Prostate gland (tissue), 2 donors: ENCODE measurements around the gene SLC6A11.

Experiments
- POLR2A ChIP-seq: fragments of 450-650 bp; IDR thresholded peaks from one replicate; pipeline ENCODE4 v1.6.1; 2016; ENCODE audit warnings: antibody characterized with exemption, mild to moderate bottlenecking
- TF ChIP-seq, protein P1 (sequence below), 4 experiments: fragments of 200-600 bp in 2 of 4; fragments of 450-650 bp in 2 of 4; sonication (generic) in 2 of 4; IDR thresholded peaks; 1 replicate in 3 of 4; 2 replicates in 1 of 4; pipeline ENCODE4 v1.5.1; 2016 to 2019; ENCODE audit warnings: antibody characterized with exemption in 4 of 4, mild to moderate bottlenecking in 2 of 4, moderate library complexity in 2 of 4

DNA sequence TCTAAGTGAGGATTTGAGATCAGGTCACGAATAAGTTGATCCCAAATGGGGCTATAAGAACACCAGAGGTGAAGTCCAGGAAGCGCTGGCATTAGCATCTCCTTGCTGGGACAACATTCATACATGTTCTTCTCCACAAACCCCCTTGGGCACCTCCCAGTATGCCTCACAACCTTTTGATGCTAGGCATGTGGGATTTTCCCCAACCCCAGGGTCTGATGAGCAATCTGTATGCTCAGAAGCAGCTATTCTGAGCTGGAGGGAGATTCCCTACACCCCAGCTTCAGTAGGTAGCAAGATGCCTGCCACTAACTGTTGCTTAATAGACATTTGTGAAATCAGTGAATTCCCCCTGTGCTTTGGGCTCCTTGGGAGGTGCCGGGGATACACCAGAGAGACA, 32.2 kb downstream of the SLC6A11 start:
- TF ChIP-seq POLR2A: no peak
- TF ChIP-seq, protein P1, sequence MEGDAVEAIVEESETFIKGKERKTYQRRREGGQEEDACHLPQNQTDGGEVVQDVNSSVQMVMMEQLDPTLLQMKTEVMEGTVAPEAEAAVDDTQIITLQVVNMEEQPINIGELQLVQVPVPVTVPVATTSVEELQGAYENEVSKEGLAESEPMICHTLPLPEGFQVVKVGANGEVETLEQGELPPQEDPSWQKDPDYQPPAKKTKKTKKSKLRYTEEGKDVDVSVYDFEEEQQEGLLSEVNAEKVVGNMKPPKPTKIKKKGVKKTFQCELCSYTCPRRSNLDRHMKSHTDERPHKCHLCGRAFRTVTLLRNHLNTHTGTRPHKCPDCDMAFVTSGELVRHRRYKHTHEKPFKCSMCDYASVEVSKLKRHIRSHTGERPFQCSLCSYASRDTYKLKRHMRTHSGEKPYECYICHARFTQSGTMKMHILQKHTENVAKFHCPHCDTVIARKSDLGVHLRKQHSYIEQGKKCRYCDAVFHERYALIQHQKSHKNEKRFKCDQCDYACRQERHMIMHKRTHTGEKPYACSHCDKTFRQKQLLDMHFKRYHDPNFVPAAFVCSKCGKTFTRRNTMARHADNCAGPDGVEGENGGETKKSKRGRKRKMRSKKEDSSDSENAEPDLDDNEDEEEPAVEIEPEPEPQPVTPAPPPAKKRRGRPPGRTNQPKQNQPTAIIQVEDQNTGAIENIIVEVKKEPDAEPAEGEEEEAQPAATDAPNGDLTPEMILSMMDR (IDR thresholded peaks at IDR 0.05): no peak
